ENCODE results near the gene CRLF3. TPM values are rescaled to one million over a fixed set of nuclear protein-coding genes. Genes with fewer than 3 reads are reported as not detected.

Gene CRLF3
- total and polyA plus RNA-seq, 2 donors (not counting 1 experiment from before 2014, with no cell fraction given), result 12.6 to 16.7 TPM

GRCh38 chr17:30858556-30859250 lies 34.2 kb upstream of the CRLF3 start:
- DNase-seq (ENCODE audit: low read depth in 2 of 2), result peak; percentile 2 to 39
- H3K4me3 ChIP-seq (replicated peaks in 1 of 4; ENCODE audit: control extremely low read depth in 1 of 4, insufficient read depth in 1 of 4, low read depth in 3 of 4, low read length in 4 of 4), result no peak overlapping the region

GRCh38 chr17:30854146-30854545 lies 29.7 kb upstream of the CRLF3 start:
- no peaks in the 10 kb centered on the region for H3K27me3 ChIP-seq (ENCODE audit: control insufficient read depth, insufficient read depth, low read length)
- H3K4me3 ChIP-seq (replicated peaks in 1 of 4; ENCODE audit: control extremely low read depth in 1 of 4, insufficient read depth in 1 of 4, low read depth in 3 of 4, low read length in 4 of 4), result no peak overlapping the region
- H4K20me1 ChIP-seq (ENCODE audit: control insufficient read depth, extremely low read depth, insufficient read depth, low read length), result no peaks in the 10 kb centered on the region
- no peak overlapping the region for H3K9ac ChIP-seq (ENCODE audit: insufficient read depth, low read length)
- H3K4me1 ChIP-seq (ENCODE audit: control insufficient read depth, extremely low read depth, insufficient read depth, low read length), result no peaks in the 10 kb centered on the region
- no peak for DNase-seq (ENCODE audit: low read depth in 2 of 2)
- H3K79me2 ChIP-seq (ENCODE audit: control insufficient read depth, insufficient read depth, low read length), result no peaks in the 10 kb centered on the region
- no peak for TF ChIP-seq EZH2 (IDR thresholded peaks at IDR 0.05; ENCODE audit: low read length, missing control alignments)
- TF ChIP-seq CTCF (conservative IDR thresholded peaks at IDR 0.05 in 1 of 2, IDR thresholded peaks at IDR 0.05 in 1 of 2; ENCODE audit: low read depth in 1 of 2, low read length in 2 of 2), result no peak
- H3K36me3 ChIP-seq (ENCODE audit: control insufficient read depth, insufficient read depth, low read length), result no peaks in the 10 kb centered on the region
- H3K27ac ChIP-seq (ENCODE audit: insufficient read depth, low read length), result no peak overlapping the region
- no peaks in the 10 kb centered on the region for H3K9me3 ChIP-seq (ENCODE audit: control insufficient read depth, insufficient read depth, low read depth, low read length)
- no peak overlapping the region for H2AFZ ChIP-seq (ENCODE audit: low read length)
- H3K4me2 ChIP-seq (ENCODE audit: extremely low read depth, insufficient read depth, low read length), result no peak overlapping the region

More at GRCh38 chr17:30858556-30859250, 34.2 kb upstream of the CRLF3 start:
- no peak overlapping the region for H2AFZ ChIP-seq (ENCODE audit: low read length)
- no peaks in the 10 kb centered on the region for H3K27me3 ChIP-seq (ENCODE audit: control insufficient read depth, insufficient read depth, low read length)
- no peaks in the 10 kb centered on the region for H3K9me3 ChIP-seq (ENCODE audit: control insufficient read depth, insufficient read depth, low read depth, low read length)
- TF ChIP-seq EZH2 (IDR thresholded peaks at IDR 0.05; ENCODE audit: low read length, missing control alignments), result no peak
- no peak for TF ChIP-seq CTCF (conservative IDR thresholded peaks at IDR 0.05 in 1 of 2, IDR thresholded peaks at IDR 0.05 in 1 of 2; ENCODE audit: low read depth in 1 of 2, low read length in 2 of 2)
- H3K4me2 ChIP-seq (ENCODE audit: extremely low read depth, insufficient read depth, low read length), result no peak overlapping the region
- H3K79me2 ChIP-seq (ENCODE audit: control insufficient read depth, insufficient read depth, low read length), result no peaks in the 10 kb centered on the region
- no peaks in the 10 kb centered on the region for H3K4me1 ChIP-seq (ENCODE audit: control insufficient read depth, extremely low read depth, insufficient read depth, low read length)
- no peak overlapping the region for H3K27ac ChIP-seq (ENCODE audit: insufficient read depth, low read length)
- H4K20me1 ChIP-seq (ENCODE audit: control insufficient read depth, extremely low read depth, insufficient read depth, low read length), result no peaks in the 10 kb centered on the region
- H3K36me3 ChIP-seq (ENCODE audit: control insufficient read depth, insufficient read depth, low read length), result no peaks in the 10 kb centered on the region
- no peak overlapping the region for H3K9ac ChIP-seq (ENCODE audit: insufficient read depth, low read length)

GRCh38 chr17:30848021-30848420 lies 23.5 kb upstream of the CRLF3 start:
- no peaks in the 10 kb centered on the region for H3K36me3 ChIP-seq (ENCODE audit: control insufficient read depth, insufficient read depth, low read length)
- no peak overlapping the region for H2AFZ ChIP-seq (ENCODE audit: low read length)

More at GRCh38 chr17:30848021-30848420, 23.5 kb upstream of the CRLF3 start:
- Histone ChIP-seq H3K4me1 (ENCODE audit: control insufficient read depth, extremely low read depth, insufficient read depth, low read length) (no peaks in the 10 kb centered on the region), H3K79me2 (ENCODE audit: control insufficient read depth, insufficient read depth, low read length) (no peaks in the 10 kb centered on the region), H3K27ac (ENCODE audit: insufficient read depth, low read length) (no peak overlapping the region), H3K9me3 (ENCODE audit: control insufficient read depth, insufficient read depth, low read depth, low read length) (no peaks in the 10 kb centered on the region), H3K9ac (ENCODE audit: insufficient read depth, low read length) (no peak overlapping the region), H4K20me1 (ENCODE audit: control insufficient read depth, extremely low read depth, insufficient read depth, low read length) (no peaks in the 10 kb centered on the region), H3K4me3 (replicated peaks in 1 of 4; ENCODE audit: control extremely low read depth in 1 of 4, insufficient read depth in 1 of 4, low read depth in 3 of 4, low read length in 4 of 4) (no peak overlapping the region), H3K27me3 (ENCODE audit: control insufficient read depth, insufficient read depth, low read length) (no peaks in the 10 kb centered on the region), H3K4me2 (ENCODE audit: extremely low read depth, insufficient read depth, low read length) (no peak overlapping the region)
- TF ChIP-seq EZH2 (IDR thresholded peaks at IDR 0.05; ENCODE audit: low read length, missing control alignments) (no peak), CTCF (conservative IDR thresholded peaks at IDR 0.05 in 1 of 2, IDR thresholded peaks at IDR 0.05 in 1 of 2; ENCODE audit: low read depth in 1 of 2, low read length in 2 of 2) (no peak)
- no peak for DNase-seq (ENCODE audit: low read depth in 2 of 2)

Measured in fibroblast of lung (primary cell).